Osteoblast (primary cell): ENCODE results near the gene SLC17A5. TPM values are rescaled to one million over a fixed set of nuclear protein-coding genes. Genes with fewer than 3 reads are reported as not detected.
"Not testable (repeated sequence)": the region's sequence is repeated elsewhere in the genome, so short reads cannot be mapped to it uniquely, and the experiment has no call there.

ENCODE experiments used
- DNase-seq: peaks from one replicate; pipeline ENCODE4 v3.0.0; 2011; ENCODE audit warnings: low spot score, mixed read lengths; ENCODE audit not compliant: insufficient read length; ENCODE audit errors: missing footprints
- H2AFZ ChIP-seq: 2 replicates; pipeline ENCODE4 v1.6.0; 2011; ENCODE audit warnings: mild to moderate bottlenecking, low read length
- H3K27ac ChIP-seq: 2 replicates; pipeline ENCODE4 v1.5.1; 2011; ENCODE audit warnings: mild to moderate bottlenecking, low read depth, low read length, moderate library complexity
- H3K27me3 ChIP-seq: 2 replicates; pipeline ENCODE4 v1.6.0; 2012; ENCODE audit warnings: mild to moderate bottlenecking, control low read depth, inconsistent platforms, low read length, moderate library complexity; ENCODE audit not compliant: insufficient read depth
- H3K36me3 ChIP-seq: 2 replicates; pipeline ENCODE4 v1.5.1; 2011; ENCODE audit warnings: mild to moderate bottlenecking, low read length, control low read depth, moderate library complexity; ENCODE audit not compliant: insufficient read depth
- H3K4me1 ChIP-seq: 2 replicates; pipeline ENCODE4 v1.5.1; 2011; ENCODE audit warnings: mild to moderate bottlenecking, low read length, control low read depth, moderate library complexity; ENCODE audit not compliant: insufficient read depth
- H3K4me2 ChIP-seq: 2 replicates; pipeline ENCODE4 v1.6.0; 2011; ENCODE audit warnings: mild to moderate bottlenecking, low read length; ENCODE audit not compliant: insufficient read depth
- H3K4me3 ChIP-seq: fragments of 200-600 bp; sonication (generic); 3 replicates; pipeline ENCODE4 v1.5.1; 2012; ENCODE audit warnings: mild to moderate bottlenecking, low read length, inconsistent platforms; ENCODE audit not compliant: insufficient read depth
- H3K79me2 ChIP-seq: 2 replicates; pipeline ENCODE4 v1.6.0; 2012; ENCODE audit warnings: mild to moderate bottlenecking, low read length, control low read depth, inconsistent platforms; ENCODE audit not compliant: insufficient read depth
- H3K9me3 ChIP-seq: 2 replicates; pipeline ENCODE4 v1.5.1; 2011; ENCODE audit warnings: low read depth, low read length, control low read depth
- H4K20me1 ChIP-seq: 2 replicates; pipeline ENCODE4 v1.6.0; 2012; ENCODE audit warnings: mild to moderate bottlenecking, low read length, control low read depth; ENCODE audit not compliant: insufficient read depth
- CTCF ChIP-seq: IDR thresholded peaks from 2 replicates; pipeline ENCODE4 v1.5.1; 2011; ENCODE audit warnings: mild to moderate bottlenecking, low read depth, low read length, moderate library complexity; ENCODE audit errors: extremely low read depth
- total RNA-seq: library from RNA; depleted of rRNA; stranded (reverse); fragments of >200 nt; gene quantifications from 2 replicates; pipeline ENCODE4 v1.2.3, GENCODE V29; 2012

Gene SLC17A5
- total RNA-seq, 1 donor, result 38.7 TPM

- Histone ChIP-seq H3K27me3 (no peaks in the 10 kb centered on the region), H4K20me1 (no peaks in the 10 kb centered on the region), H2AFZ (peak overlapping the region; percentile 59), H3K36me3 (no peaks in the 10 kb centered on the region), H3K4me1 (peaks cover 6% of the 10 kb centered on the region), H3K4me3 (no peak overlapping the region), H3K27ac (no peak overlapping the region), H3K9me3 (no peaks in the 10 kb centered on the region), H3K79me2 (no peaks in the 10 kb centered on the region), H3K4me2 (no peak overlapping the region)
- no peak for DNase-seq
- TF ChIP-seq CTCF, result no peak
Observed at GRCh38 chr6:73680289-73680918, 26.6 kb upstream of the SLC17A5 start.

DNA sequence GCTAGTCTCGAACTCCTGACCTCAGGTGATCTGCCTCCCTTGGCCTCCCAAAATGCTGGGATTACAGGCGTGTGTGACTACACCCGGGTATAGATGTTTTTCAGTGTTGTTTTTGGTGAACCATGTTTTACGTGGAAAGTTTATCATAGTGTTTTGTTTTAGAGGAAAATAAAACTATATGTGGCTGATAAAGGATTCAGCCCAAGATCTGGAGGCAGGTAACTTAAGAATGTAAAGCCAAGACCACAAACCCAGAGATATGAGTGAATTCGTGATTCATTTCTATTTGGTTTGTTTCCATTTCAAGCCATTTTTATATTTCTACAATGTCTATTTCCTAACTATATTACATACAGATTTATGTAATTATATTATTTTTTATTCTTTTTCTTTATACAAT, 26.1 kb upstream of the SLC17A5 start:
- H3K79me2 ChIP-seq, H4K20me1 ChIP-seq, H3K27me3 ChIP-seq, H3K4me2 ChIP-seq, DNase-seq, H3K4me1 ChIP-seq, H3K4me3 ChIP-seq, H3K27ac ChIP-seq, H3K9me3 ChIP-seq, H3K36me3 ChIP-seq, H2AFZ ChIP-seq: not testable (repeated sequence)

DNA sequence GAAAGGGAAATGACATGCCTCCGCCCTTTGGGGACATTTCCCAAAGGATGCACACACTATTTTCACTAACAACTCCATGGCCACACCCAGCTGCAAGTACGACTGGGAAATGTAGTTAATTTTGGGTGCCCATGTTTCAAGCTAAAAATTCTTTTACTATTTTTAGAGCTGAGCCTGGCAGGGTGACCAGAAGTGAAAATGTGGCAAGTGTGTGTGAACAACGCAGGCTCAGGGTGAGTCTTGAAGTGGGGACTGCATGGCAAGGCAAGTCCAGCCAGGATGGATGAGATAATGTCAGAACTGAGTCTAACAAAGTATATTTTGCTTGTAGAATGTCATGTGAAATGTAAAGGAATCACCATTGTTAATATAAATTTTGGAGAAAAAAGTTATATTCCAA, 25.2 kb upstream of the SLC17A5 start:
- peak; percentile 35 for DNase-seq
- H3K4me1 ChIP-seq, result peaks cover 6% of the 10 kb centered on the region
- H3K79me2 ChIP-seq, result no peaks in the 10 kb centered on the region
- no peak overlapping the region for H3K4me2 ChIP-seq
- H3K4me3 ChIP-seq, result no peak overlapping the region
- no peak overlapping the region for H3K27ac ChIP-seq
- no peaks in the 10 kb centered on the region for H3K27me3 ChIP-seq
- TF ChIP-seq CTCF, result no peak
- peak overlapping the region; percentile 56 for H2AFZ ChIP-seq
- H4K20me1 ChIP-seq, result no peaks in the 10 kb centered on the region
- no peaks in the 10 kb centered on the region for H3K9me3 ChIP-seq
- no peaks in the 10 kb centered on the region for H3K36me3 ChIP-seq

GRCh38 chr6:73675466-73676098, 21.8 kb upstream of the SLC17A5 start:
- H3K79me2 ChIP-seq, result no peaks in the 10 kb centered on the region
- H3K27ac ChIP-seq, result no peak overlapping the region
- H3K4me3 ChIP-seq, result no peak overlapping the region
- TF ChIP-seq CTCF, result peak; percentile 96
- no peaks in the 10 kb centered on the region for H3K36me3 ChIP-seq
- H3K4me2 ChIP-seq, result no peak overlapping the region
- H3K9me3 ChIP-seq, result no peaks in the 10 kb centered on the region
- no peaks in the 10 kb centered on the region for H3K27me3 ChIP-seq
- peaks cover 4% of the 10 kb centered on the region for H3K4me1 ChIP-seq
- H4K20me1 ChIP-seq, result no peaks in the 10 kb centered on the region
- DNase-seq, result peak; percentile 80
- no peak overlapping the region for H2AFZ ChIP-seq
